SK-N-SH treated with all-trans-retinoic acid at 6 μM for 48 hours (cell line): ENCODE data around the gene SGIP1.

Experiments
- ATAC-seq: fragments of 200-7000 bp; cut with Tn5 transposase; 3 replicates; pipeline ENCODE4 v1.9.1; 2020; ENCODE audit warnings: mild to moderate bottlenecking, moderate library complexity
- CSDC2 ChIP-seq: fragments of 250-450 bp; sonication (Bioruptor Pico); IDR thresholded peaks from 2 replicates; pipeline ENCODE4 v1.5.0; 2020; ENCODE audit warnings: mild to moderate bottlenecking, moderate library complexity
- ESRRG ChIP-seq: fragments of 250-450 bp; sonication (Bioruptor Pico); IDR thresholded peaks from 2 replicates; pipeline ENCODE4 v1.6.1; 2021; ENCODE audit warnings: mild to moderate bottlenecking
- GLIS3 ChIP-seq: fragments of 250-450 bp; sonication (Bioruptor Pico); IDR thresholded peaks from 2 replicates; pipeline ENCODE4 v1.5.0; 2020; ENCODE audit warnings: mild to moderate bottlenecking, moderate library complexity
- ISL1 ChIP-seq: fragments of 250-450 bp; sonication (Bioruptor Pico); IDR thresholded peaks from 2 replicates; pipeline ENCODE4 v2.1.2; 2022; ENCODE audit warnings: mild to moderate bottlenecking, moderate library complexity
- POU6F1 ChIP-seq: fragments of 250-450 bp; sonication (Bioruptor Pico); IDR thresholded peaks from 2 replicates; pipeline ENCODE4 v1.8.0; 2021; ENCODE audit warnings: low read depth, mild to moderate bottlenecking, moderate library complexity, borderline replicate concordance
- PPARA ChIP-seq: fragments of 250-450 bp; sonication (Bioruptor Pico); IDR thresholded peaks from 2 replicates; pipeline ENCODE4 v1.5.0; 2020; ENCODE audit warnings: mild to moderate bottlenecking, borderline replicate concordance
- RARB ChIP-seq: fragments of 250-450 bp; sonication (Bioruptor Pico); IDR thresholded peaks from 2 replicates; pipeline ENCODE4 v1.8.0; 2021; ENCODE audit warnings: mild to moderate bottlenecking, moderate library complexity
- SNAI2 ChIP-seq: fragments of 250-450 bp; sonication (Bioruptor Pico); IDR thresholded peaks from 2 replicates; pipeline ENCODE4 v1.5.0; 2020; ENCODE audit warnings: mild to moderate bottlenecking, moderate library complexity
- TCF4 ChIP-seq: fragments of 250-450 bp; sonication (Bioruptor Pico); IDR thresholded peaks from 2 replicates; pipeline ENCODE4 v1.8.0; 2021; ENCODE audit warnings: mild to moderate bottlenecking, moderate library complexity, borderline replicate concordance
- TOX ChIP-seq: fragments of 250-450 bp; sonication (Bioruptor Pico); IDR thresholded peaks from 2 replicates; pipeline ENCODE4 v1.8.0; 2021; ENCODE audit warnings: mild to moderate bottlenecking, moderate library complexity, borderline replicate concordance
- ZC3H10 ChIP-seq: fragments of 250-450 bp; sonication (Bioruptor Pico); IDR thresholded peaks from 2 replicates; pipeline ENCODE4 v1.5.1; 2021; ENCODE audit warnings: mild to moderate bottlenecking, moderate library complexity
- ZFP3 ChIP-seq: fragments of 250-450 bp; sonication (Bioruptor Pico); IDR thresholded peaks from 2 replicates; pipeline ENCODE4 v1.5.0; 2020; ENCODE audit warnings: mild to moderate bottlenecking, moderate library complexity
- ZFP30 ChIP-seq: fragments of 450-650 bp; formaldehyde crosslinking; IDR thresholded peaks from 2 replicates; pipeline ENCODE4 v1.5.0; 2022; ENCODE audit warnings: mild to moderate bottlenecking, moderate library complexity
- ZNF565 ChIP-seq: fragments of 450-650 bp; formaldehyde crosslinking; conservative IDR thresholded peaks from 2 replicates; pipeline ENCODE4 v1.5.0; 2020; ENCODE audit warnings: low read depth, mild to moderate bottlenecking, moderate library complexity
- ZNF70 ChIP-seq: fragments of 450-650 bp; formaldehyde crosslinking; IDR thresholded peaks from 2 replicates; pipeline ENCODE4 v1.5.0; 2020; ENCODE audit warnings: mild to moderate bottlenecking, moderate library complexity
- TF ChIP-seq, protein P1 (sequence below): fragments of 250-450 bp; sonication (Bioruptor Pico); IDR thresholded peaks from 2 replicates; pipeline ENCODE4 v1.8.0; 2020; ENCODE audit warnings: mild to moderate bottlenecking, moderate library complexity, borderline replicate concordance
- TF ChIP-seq, protein P2 (sequence below): fragments of 250-450 bp; sonication (Bioruptor Pico); IDR thresholded peaks from 2 replicates; pipeline ENCODE4 v1.5.1; 2021; ENCODE audit warnings: mild to moderate bottlenecking, moderate library complexity
- TF ChIP-seq, protein P3 (sequence below): fragments of 250-450 bp; sonication (Bioruptor Pico); IDR thresholded peaks from 2 replicates; pipeline ENCODE4 v1.5.0; 2020; ENCODE audit warnings: mild to moderate bottlenecking, moderate library complexity
- TF ChIP-seq, protein P4 (sequence below): fragments of 250-450 bp; sonication (Bioruptor Pico); IDR thresholded peaks from 2 replicates; pipeline ENCODE4 v1.5.1; 2020; ENCODE audit warnings: low read depth, mild to moderate bottlenecking, moderate library complexity

SGIP1 gene

DNA sequence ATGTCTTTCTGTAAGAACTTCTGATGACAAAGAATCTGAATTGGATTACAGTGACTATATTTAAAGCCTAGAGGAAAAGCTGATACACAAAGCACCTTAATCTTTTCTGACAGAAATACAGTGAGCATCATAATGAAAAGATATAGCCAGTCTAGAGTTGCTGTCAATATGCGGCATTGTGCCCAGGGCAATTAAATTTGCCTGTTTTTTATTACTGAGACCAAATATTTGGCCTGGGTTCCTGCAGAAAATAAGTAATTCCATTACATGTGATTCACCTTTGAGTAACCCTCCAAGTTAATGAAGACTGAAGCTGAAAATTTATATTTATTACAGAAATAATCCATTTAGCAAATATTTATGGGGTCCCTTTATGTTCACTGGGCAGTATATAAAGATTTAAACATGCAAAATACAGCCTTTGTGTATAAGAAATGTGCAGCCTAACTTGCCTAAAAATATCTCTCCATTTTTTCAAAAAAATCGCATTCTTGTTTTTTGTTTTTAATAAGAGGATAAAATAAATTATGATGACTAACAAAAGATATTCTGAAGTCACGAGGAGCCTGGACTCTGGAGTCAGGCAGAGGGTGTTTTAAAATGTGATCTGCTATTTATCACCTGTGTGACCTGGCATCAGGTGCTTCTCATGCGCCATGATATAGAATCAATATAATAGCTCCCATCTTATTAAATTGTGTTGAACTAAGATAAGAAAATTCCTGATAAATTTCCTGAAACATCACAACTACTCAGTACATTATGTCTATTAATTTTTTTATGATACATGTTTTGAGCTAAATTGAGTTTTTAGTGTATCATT, 83.6 kb downstream of the SGIP1 start:
- ATAC-seq = peak; percentile 87
- TF ChIP-seq ZNF70 (CRISPR knock-in tag) = 0 out of 2 replicates have a peak, but pooled peaks have one; percentile 1
- TF ChIP-seq ZFP3 (CRISPR knock-in tag) = no peak; the same call in 1 of the 2 replicates
- TF ChIP-seq TCF4 (CRISPR knock-in tag) = peak; percentile 91
- peak; percentile 85; the same call in 1 of the 2 replicates for TF ChIP-seq RARB (CRISPR knock-in tag)
- no peak for TF ChIP-seq CSDC2 (CRISPR knock-in tag)
- TF ChIP-seq, protein P1, sequence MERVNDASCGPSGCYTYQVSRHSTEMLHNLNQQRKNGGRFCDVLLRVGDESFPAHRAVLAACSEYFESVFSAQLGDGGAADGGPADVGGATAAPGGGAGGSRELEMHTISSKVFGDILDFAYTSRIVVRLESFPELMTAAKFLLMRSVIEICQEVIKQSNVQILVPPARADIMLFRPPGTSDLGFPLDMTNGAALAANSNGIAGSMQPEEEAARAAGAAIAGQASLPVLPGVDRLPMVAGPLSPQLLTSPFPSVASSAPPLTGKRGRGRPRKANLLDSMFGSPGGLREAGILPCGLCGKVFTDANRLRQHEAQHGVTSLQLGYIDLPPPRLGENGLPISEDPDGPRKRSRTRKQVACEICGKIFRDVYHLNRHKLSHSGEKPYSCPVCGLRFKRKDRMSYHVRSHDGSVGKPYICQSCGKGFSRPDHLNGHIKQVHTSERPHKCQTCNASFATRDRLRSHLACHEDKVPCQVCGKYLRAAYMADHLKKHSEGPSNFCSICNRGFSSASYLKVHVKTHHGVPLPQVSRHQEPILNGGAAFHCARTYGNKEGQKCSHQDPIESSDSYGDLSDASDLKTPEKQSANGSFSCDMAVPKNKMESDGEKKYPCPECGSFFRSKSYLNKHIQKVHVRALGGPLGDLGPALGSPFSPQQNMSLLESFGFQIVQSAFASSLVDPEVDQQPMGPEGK (CRISPR knock-in tag) = peak; percentile 93; the same call in 1 of the 2 replicates
- TF ChIP-seq, protein P2, sequence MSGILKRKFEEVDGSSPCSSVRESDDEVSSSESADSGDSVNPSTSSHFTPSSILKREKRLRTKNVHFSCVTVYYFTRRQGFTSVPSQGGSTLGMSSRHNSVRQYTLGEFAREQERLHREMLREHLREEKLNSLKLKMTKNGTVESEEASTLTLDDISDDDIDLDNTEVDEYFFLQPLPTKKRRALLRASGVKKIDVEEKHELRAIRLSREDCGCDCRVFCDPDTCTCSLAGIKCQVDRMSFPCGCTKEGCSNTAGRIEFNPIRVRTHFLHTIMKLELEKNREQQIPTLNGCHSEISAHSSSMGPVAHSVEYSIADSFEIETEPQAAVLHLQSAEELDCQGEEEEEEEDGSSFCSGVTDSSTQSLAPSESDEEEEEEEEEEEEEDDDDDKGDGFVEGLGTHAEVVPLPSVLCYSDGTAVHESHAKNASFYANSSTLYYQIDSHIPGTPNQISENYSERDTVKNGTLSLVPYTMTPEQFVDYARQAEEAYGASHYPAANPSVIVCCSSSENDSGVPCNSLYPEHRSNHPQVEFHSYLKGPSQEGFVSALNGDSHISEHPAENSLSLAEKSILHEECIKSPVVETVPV (CRISPR knock-in tag) = peak; percentile 98
- TF ChIP-seq ZC3H10 (CRISPR knock-in tag) = peak; percentile 94
- no peak for TF ChIP-seq PPARA
- TF ChIP-seq ISL1 (CRISPR knock-in tag) = peak; percentile 98
- TF ChIP-seq ZNF565 (CRISPR knock-in tag) = no peak
- TF ChIP-seq, protein P3, sequence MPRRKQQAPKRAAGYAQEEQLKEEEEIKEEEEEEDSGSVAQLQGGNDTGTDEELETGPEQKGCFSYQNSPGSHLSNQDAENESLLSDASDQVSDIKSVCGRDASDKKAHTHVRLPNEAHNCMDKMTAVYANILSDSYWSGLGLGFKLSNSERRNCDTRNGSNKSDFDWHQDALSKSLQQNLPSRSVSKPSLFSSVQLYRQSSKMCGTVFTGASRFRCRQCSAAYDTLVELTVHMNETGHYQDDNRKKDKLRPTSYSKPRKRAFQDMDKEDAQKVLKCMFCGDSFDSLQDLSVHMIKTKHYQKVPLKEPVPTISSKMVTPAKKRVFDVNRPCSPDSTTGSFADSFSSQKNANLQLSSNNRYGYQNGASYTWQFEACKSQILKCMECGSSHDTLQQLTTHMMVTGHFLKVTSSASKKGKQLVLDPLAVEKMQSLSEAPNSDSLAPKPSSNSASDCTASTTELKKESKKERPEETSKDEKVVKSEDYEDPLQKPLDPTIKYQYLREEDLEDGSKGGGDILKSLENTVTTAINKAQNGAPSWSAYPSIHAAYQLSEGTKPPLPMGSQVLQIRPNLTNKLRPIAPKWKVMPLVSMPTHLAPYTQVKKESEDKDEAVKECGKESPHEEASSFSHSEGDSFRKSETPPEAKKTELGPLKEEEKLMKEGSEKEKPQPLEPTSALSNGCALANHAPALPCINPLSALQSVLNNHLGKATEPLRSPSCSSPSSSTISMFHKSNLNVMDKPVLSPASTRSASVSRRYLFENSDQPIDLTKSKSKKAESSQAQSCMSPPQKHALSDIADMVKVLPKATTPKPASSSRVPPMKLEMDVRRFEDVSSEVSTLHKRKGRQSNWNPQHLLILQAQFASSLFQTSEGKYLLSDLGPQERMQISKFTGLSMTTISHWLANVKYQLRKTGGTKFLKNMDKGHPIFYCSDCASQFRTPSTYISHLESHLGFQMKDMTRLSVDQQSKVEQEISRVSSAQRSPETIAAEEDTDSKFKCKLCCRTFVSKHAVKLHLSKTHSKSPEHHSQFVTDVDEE (CRISPR knock-in tag) = peak; percentile 99
- TF ChIP-seq ZFP30 (CRISPR knock-in tag) = no peak
- peak; percentile 96 for TF ChIP-seq TOX (CRISPR knock-in tag)
- TF ChIP-seq SNAI2 (CRISPR knock-in tag) = peak; percentile 57; the same call in 1 of the 2 replicates
- no peak for TF ChIP-seq ESRRG (CRISPR knock-in tag)
- TF ChIP-seq, protein P4, sequence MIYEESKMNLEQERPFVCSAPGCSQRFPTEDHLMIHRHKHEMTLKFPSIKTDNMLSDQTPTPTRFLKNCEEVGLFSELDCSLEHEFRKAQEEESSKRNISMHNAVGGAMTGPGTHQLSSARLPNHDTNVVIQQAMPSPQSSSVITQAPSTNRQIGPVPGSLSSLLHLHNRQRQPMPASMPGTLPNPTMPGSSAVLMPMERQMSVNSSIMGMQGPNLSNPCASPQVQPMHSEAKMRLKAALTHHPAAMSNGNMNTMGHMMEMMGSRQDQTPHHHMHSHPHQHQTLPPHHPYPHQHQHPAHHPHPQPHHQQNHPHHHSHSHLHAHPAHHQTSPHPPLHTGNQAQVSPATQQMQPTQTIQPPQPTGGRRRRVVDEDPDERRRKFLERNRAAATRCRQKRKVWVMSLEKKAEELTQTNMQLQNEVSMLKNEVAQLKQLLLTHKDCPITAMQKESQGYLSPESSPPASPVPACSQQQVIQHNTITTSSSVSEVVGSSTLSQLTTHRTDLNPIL (CRISPR knock-in tag) = peak; percentile 94
- no peak for TF ChIP-seq POU6F1
- TF ChIP-seq GLIS3 (CRISPR knock-in tag) = peak; percentile 87

- no peak for ATAC-seq
- no peak for TF ChIP-seq ZFP30 (CRISPR knock-in tag)
- no peak for TF ChIP-seq RARB (CRISPR knock-in tag)
- TF ChIP-seq ZC3H10 (CRISPR knock-in tag) = no peak
- TF ChIP-seq, protein P2 (CRISPR knock-in tag) = no peak
- TF ChIP-seq, protein P3 (CRISPR knock-in tag) = no peak
- TF ChIP-seq, all 23 proteins: peak for 0
Observed at GRCh38 chr1:66618390-66618789, 84.4 kb downstream of the SGIP1 start.
